Measurements from ENCODE around the gene ARSJ.

ARSJ gene

DNA sequence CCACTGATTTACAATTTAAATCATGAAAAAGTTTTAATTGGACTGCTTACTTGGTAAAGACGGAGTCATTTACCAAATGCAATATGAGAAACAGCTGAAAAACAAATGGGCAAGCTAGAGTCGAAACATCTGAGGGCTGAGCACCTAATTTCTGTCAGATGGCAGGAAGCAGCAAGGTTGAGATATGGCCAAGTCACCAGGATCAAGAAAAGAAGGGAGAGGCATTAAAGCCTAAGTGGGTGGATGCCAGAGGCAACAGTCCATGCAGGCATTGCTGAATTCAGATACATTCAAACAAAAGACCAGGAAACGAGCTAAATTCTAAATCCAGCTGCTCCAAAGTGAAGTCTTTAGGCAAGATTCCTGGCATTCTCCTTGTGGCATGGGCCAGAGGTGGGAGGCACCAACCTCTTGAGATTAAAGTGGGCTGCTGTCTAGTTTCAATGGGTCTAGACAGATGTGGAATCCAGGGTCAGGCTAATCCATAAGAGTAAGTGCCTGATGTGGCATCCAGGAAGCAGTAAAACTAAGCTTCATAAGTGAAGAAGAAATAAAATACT lies 8.0 kb upstream of the ARSJ start:
- no peaks in the 10 kb centered on the region for H3K9me2 ChIP-seq (replicated peaks; ENCODE audit: insufficient read depth, low read length)
- no peaks in the 10 kb centered on the region for H3K79me2 ChIP-seq (ENCODE audit: low read length)
- no peaks in the 10 kb centered on the region for H3F3A ChIP-seq (ENCODE audit: insufficient read depth, low read length)
- DNase-seq = no peak
- H4K20me1 ChIP-seq (ENCODE audit: insufficient read depth, low read length) = no peaks in the 10 kb centered on the region
- no peak overlapping the region for H3K4me3 ChIP-seq (ENCODE audit: low read length)
- no peak overlapping the region for H3K4me2 ChIP-seq (ENCODE audit: low read depth, low read length)
- no peak overlapping the region for H2AFZ ChIP-seq (ENCODE audit: low read length)
- H3K9me3 ChIP-seq (replicated peaks; ENCODE audit: insufficient read depth, low read length) = no peaks in the 10 kb centered on the region
- H3K27me3 ChIP-seq (replicated peaks; ENCODE audit: insufficient read depth, low read length) = no peaks in the 10 kb centered on the region
- no peak for TF ChIP-seq EZH2phosphoT487 (IDR thresholded peaks at IDR 0.05; ENCODE audit: low read length)
- no peak for TF ChIP-seq EZH2 (optimal IDR thresholded peaks at IDR 0.05; ENCODE audit: low read depth, low read length)
- TF ChIP-seq, protein P1, sequence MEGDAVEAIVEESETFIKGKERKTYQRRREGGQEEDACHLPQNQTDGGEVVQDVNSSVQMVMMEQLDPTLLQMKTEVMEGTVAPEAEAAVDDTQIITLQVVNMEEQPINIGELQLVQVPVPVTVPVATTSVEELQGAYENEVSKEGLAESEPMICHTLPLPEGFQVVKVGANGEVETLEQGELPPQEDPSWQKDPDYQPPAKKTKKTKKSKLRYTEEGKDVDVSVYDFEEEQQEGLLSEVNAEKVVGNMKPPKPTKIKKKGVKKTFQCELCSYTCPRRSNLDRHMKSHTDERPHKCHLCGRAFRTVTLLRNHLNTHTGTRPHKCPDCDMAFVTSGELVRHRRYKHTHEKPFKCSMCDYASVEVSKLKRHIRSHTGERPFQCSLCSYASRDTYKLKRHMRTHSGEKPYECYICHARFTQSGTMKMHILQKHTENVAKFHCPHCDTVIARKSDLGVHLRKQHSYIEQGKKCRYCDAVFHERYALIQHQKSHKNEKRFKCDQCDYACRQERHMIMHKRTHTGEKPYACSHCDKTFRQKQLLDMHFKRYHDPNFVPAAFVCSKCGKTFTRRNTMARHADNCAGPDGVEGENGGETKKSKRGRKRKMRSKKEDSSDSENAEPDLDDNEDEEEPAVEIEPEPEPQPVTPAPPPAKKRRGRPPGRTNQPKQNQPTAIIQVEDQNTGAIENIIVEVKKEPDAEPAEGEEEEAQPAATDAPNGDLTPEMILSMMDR (IDR thresholded peaks at IDR 0.05; ENCODE audit: low read length) = no peak
- H3K4me1 ChIP-seq (ENCODE audit: low read length) = no peaks in the 10 kb centered on the region
- no peaks in the 10 kb centered on the region for H3K36me3 ChIP-seq (replicated peaks; ENCODE audit: insufficient read depth, low read length)
- no peak overlapping the region for H3K27ac ChIP-seq (ENCODE audit: low read length)
- H3K9ac ChIP-seq (ENCODE audit: low read length) = no peak overlapping the region

DNA sequence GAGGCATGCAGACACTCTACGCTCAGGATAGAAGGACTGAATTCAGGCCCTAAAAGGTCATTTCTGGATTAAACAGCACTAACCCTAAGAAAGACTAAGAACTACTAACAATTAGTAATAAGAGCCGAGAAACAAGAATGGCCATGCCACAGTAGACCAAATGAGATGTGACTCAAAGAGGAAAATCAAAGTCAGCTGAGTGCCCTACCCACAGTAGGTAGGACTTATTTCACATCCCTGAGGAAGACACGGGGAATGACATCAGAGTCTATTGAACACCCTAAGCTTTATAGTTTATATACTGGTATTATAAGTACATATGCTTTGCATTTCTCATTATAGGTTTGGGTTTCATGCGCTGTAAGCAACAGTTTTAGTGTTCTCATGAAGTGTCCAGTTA lies 2.7 kb upstream of the ARSJ start:
- Histone ChIP-seq H3K4me1 (ENCODE audit: low read length) (no peaks in the 10 kb centered on the region), H3K4me2 (ENCODE audit: low read depth, low read length) (no peak overlapping the region), H3K9ac (ENCODE audit: low read length) (no peak overlapping the region), H3K36me3 (replicated peaks; ENCODE audit: insufficient read depth, low read length) (no peaks in the 10 kb centered on the region), H3K9me2 (replicated peaks; ENCODE audit: insufficient read depth, low read length) (no peaks in the 10 kb centered on the region), H3K27me3 (replicated peaks; ENCODE audit: insufficient read depth, low read length) (no peaks in the 10 kb centered on the region), H3K79me2 (ENCODE audit: low read length) (no peaks in the 10 kb centered on the region), H3F3A (ENCODE audit: insufficient read depth, low read length) (no peaks in the 10 kb centered on the region), H3K27ac (ENCODE audit: low read length) (no peak overlapping the region), H3K9me3 (replicated peaks; ENCODE audit: insufficient read depth, low read length) (no peaks in the 10 kb centered on the region), H4K20me1 (ENCODE audit: insufficient read depth, low read length) (no peaks in the 10 kb centered on the region), H3K4me3 (ENCODE audit: low read length) (no peak overlapping the region), H2AFZ (ENCODE audit: low read length) (no peak overlapping the region)
- no peak for DNase-seq
- no peak for TF ChIP-seq EZH2phosphoT487 (IDR thresholded peaks at IDR 0.05; ENCODE audit: low read length)
- no peak for TF ChIP-seq EZH2 (optimal IDR thresholded peaks at IDR 0.05; ENCODE audit: low read depth, low read length)
- TF ChIP-seq, protein P1 (IDR thresholded peaks at IDR 0.05; ENCODE audit: low read length) = no peak

DNA sequence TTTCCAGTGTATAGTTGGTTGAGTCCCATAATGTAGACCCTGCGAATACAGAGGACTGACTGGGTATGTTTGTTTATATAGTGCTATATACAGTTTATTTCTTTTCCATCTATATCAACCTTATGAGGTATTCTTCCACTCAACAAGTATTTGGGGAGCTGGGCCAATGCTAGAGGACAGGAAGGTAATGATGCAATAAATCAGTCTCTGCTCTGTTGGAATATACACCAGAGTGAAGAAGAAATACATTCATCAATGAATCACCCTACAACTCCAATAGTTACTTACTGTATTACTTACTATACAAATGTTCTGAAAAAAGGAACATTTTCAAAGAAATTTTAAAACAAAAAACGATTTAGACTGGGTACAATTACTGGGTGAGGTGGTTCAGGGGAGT lies 2.1 kb upstream of the ARSJ start:
- no peak overlapping the region for H3K9ac ChIP-seq (ENCODE audit: low read length)
- H4K20me1 ChIP-seq (ENCODE audit: insufficient read depth, low read length) = no peaks in the 10 kb centered on the region
- no peaks in the 10 kb centered on the region for H3K36me3 ChIP-seq (replicated peaks; ENCODE audit: insufficient read depth, low read length)
- H3K79me2 ChIP-seq (ENCODE audit: low read length) = no peaks in the 10 kb centered on the region
- no peaks in the 10 kb centered on the region for H3K27me3 ChIP-seq (replicated peaks; ENCODE audit: insufficient read depth, low read length)
- H3K4me1 ChIP-seq (ENCODE audit: low read length) = no peaks in the 10 kb centered on the region
- no peak overlapping the region for H3K4me3 ChIP-seq (ENCODE audit: low read length)
- no peaks in the 10 kb centered on the region for H3K9me3 ChIP-seq (replicated peaks; ENCODE audit: insufficient read depth, low read length)
- no peaks in the 10 kb centered on the region for H3K9me2 ChIP-seq (replicated peaks; ENCODE audit: insufficient read depth, low read length)
- no peak overlapping the region for H3K27ac ChIP-seq (ENCODE audit: low read length)
- TF ChIP-seq EZH2 (optimal IDR thresholded peaks at IDR 0.05; ENCODE audit: low read depth, low read length) (no peak), EZH2phosphoT487 (IDR thresholded peaks at IDR 0.05; ENCODE audit: low read length) (no peak)
- TF ChIP-seq, protein P1 (IDR thresholded peaks at IDR 0.05; ENCODE audit: low read length) = no peak
- H3K4me2 ChIP-seq (ENCODE audit: low read depth, low read length) = no peak overlapping the region
- no peak for DNase-seq
- H2AFZ ChIP-seq (ENCODE audit: low read length) = no peak overlapping the region
- H3F3A ChIP-seq (ENCODE audit: insufficient read depth, low read length) = no peaks in the 10 kb centered on the region
